K562 treated with DMSO at 1 percent for 4 hours (cell line): ENCODE results near the gene ANOS1. TPM values are rescaled to one million over a fixed set of nuclear protein-coding genes. Genes with fewer than 3 reads are reported as not detected.

Source experiments
- total RNA-seq: library from RNA; unstranded; fragments of 300-600 nt; gene quantifications from 2 replicates; pipeline ENCODE4 v1.2.3, GENCODE V29; 2022; ENCODE audit not compliant: insufficient read depth

ANOS1 gene
- not detected in 2 replicates for total RNA-seq

GRCh38 chrX:8731559-8732395, at the start of gene ANOS1:
ANOS1 (minus strand) TSS chrX:8732137; CDS start chrX:8732036, 101 bp downstream.

Other genes starting within 250 kb of the ANOS1 start
- gene FAM9A, start 69.2 kb upstream of the ANOS1 start, total RNA-seq, result not detected in 2 replicates